ENCODE data around the gene MYO1E.
"Not testable (repeated sequence)": the region's sequence is repeated elsewhere in the genome, so short reads cannot be mapped to it uniquely, and the experiment has no call there.

The MYO1E gene

DNA sequence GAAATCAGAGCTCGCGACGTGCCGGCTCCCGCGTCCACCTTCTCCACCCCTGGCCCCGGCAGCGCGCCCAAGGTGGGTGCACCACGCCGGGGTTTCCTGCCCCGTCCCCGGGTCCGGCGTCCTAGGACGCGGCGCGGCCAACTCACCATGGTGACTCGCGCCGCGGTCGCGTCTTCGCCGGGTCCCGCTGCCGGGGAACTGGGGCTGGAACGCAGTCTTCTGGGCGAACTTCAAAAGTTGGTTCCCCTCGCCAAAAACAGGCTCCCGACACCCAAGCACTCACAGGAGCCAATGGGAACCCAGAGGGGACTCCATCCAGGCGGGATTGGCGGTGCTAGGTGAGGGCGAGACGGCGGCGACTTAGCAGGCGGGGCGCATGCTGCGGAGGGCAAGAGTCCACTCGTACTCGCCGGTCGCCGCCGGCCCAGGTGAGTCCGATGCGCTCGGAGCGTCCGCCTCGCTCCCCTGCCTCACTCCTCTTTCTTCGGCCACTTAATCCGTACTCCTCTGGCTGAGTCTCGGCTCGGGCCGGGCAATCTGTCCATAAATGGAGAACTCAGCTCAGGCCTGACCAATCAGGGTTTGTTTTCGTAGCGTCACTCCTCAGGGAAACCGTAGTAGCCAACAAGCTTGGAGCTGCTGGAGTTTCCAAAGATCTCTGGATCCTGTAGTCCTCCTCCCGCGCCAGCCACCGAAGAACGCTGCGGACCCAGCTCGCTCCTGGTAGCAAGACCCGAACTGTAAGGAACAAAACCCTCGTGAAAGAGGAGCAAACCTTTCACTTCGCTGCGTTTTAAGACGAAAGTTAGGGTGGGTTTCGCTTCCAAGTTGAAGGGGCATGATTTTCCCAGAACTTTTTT, at the start of gene MYO1E:
Gene MYO1E (minus strand): TSS at position 520 of the 860 bp plus-strand sequence. CDS start 371 bp downstream, at position 149.
- peak; percentile 46 for DNase-seq

DNA sequence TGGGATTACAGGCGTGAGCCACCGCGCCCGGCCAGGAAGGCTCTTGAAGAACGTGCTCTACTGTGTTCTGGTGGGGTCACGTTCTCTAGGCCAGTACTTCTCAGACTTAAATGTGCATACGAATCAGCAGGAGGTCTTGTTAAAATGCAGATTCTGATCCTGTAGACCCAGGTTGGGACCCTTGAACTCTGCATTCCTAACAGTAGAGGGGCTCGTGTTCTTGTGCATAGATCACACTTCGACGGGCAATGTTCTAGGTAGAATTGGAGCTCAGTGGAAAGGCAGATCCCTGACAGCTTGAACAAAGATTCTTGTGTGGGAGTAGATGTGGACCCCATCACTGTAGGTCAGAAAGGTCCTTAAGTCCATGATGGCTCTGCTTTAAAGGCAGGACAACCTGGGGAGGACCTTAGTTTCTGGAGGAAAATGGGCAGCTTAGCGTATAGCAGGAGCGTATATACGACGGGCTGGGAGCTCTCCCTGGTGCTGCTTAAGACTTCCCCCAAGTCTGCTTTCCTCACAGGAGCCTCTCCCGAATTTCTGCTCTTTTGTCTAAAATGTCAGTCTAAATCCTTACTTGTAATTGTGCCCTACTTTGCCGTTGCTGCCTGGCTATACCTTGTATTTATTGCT, 48.4 kb upstream of the MYO1E start:
- DNase-seq: no peak

DNA sequence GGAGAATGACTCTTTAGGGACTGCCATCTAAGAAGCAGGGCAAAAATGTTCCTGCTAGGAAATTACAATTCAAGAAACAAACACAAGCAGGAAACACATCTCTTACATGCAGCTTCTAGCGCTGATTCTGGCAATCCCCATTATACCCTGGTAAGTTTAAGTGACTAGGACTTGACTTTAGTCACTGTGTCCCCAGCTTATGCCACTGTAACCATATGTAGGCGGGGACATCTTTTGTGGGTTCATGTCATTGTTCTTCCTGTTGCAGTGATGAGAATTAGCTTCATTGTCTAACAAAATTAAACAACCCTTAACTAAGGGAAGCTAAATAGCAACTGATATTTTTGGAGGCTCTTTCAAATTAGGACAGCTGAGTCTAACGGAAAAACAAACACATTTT, 47.4 kb upstream of the MYO1E start:
- no peak for DNase-seq

DNA sequence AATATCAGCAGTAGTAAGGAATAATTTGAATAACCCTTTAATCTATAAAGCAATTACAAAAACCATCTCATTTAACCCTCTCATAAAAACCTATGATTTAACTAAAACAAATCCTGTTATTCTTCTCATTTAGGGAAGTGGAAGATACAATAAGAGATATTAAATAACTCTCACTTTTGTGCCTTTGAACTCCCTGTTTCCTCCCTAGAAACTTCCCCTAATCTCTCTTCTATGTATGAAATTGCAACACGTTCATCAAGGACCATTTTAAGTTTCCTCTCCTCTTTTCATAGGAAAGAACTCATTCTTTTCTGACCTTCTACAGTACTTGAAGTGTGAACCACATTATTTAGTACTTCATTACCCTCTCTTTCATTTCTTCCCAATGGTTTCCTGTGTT, 46.5 kb upstream of the MYO1E start:
- no peak for DNase-seq

DNA sequence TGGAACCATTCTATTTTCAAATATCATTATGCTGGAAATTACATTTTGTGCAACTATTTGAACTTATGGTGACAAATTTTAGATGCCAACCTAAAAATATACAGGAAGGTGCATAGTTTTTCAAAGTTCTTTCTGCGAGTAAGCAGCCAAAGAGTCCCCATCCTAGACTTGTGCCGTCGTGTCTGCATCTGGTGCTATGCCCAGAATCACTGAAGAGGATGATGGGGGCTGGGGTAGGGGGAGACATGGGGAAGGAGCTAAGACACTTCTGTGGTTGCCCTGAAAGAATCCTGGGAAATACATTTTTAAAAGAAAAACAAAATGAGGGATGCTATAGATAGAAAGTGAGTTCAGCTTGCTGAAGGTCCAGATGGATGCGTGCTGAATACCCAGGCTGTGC, 44.1 kb upstream of the MYO1E start:
- no peak for DNase-seq

DNA sequence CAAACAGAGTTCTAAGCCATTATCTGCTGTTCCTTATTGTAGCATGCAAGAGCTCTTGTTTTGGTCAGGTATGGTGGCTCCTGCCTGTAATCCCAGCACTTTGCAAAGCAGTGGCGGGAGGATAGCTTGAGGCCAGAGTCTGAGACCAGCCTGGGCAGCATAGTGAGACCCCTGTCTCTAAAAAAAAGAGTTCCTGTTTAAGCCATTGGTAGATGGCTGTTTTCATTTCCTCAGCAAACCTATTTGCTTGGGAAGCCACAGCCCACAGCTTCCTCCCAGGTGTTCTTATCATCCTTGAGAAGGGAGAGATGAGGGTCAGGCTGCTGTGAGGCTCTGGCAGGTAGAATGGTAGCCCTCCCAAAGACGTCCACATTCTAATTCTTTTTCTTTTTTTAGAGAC, 40.9 kb upstream of the MYO1E start:
- no peak for DNase-seq

DNA sequence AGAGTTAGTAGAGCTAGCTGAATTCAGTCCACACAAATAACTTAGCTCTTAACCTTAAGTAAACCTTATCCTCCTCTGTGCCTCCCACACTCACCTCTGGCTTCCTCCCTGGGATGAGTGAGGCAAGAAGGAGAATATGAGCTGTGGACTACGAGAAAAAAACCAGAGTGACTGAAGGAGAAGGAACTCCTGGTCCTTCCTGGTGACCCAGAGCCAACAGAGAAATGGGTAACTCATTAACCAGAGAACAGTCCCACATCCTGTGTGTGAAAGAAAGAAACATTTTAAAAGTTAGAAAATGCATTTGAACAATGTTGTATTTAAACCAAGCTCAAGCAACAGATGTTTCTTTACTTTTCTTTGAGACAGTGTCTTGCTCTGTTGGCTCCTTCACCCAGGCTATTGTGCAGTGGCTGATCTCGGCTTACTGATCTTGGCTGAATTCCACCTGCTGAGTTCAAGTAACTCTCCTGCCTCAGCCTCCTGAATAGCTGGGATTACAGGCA, 37.8 kb upstream of the MYO1E start:
- no peak for DNase-seq

DNA sequence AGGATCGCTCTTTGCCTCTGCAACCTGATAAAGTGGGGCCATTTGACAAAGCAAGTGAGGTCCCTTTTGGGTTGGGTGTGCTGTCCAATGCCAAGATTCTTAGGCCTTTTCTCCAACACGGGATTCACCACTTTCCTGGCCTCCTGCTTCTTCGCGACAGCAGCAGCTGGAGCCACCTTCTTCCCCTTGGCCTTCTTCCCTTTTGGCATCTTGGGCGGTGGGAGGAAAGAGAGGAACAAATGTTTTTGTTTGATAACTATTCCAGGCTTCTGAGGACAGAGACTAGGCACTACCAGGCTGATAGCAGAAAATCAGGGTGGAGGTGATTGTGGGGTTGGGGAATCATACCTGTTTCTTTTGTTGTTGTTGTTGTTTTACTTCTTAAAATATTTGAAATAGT, 35.3 kb upstream of the MYO1E start:
- no peak for DNase-seq

DNA sequence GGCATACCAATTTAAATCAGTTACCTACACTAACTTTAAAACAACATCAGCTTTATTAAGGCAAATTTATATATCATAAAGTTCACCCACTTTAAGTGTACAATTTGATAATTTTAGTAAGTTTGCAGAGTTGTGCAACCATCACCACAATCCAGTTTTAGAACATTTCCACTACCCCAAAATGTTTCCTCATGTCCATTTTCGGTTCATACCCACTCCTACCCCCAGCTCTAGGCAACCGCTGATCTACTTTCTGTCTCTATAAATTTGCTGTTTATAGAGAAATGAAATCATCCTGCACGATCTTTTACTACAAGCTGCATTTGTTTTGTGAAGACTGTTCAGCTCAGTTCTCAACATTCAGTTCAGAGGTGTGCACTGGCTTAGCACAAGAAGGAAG, 33.8 kb upstream of the MYO1E start:
- no peak for DNase-seq

DNA sequence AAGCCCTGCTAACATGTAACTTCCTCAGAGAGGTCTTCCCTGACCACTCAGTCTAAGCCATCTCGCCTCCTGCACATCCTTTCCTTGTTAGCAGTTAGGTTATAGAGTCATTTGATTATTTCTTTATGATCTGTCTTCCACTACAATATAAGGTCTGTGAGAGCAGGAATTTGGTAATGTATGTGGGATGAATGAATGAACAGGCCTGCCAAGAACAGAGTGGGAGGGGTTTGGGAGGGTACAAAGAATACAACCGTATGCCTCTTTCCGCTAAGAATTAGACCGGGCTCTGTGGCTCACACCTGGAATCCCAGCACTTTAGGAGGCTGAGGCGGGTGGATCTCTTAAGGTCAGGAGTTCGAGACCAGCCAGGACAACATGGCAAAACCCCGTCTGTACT, 32.4 kb upstream of the MYO1E start:
- DNase-seq: no peak

DNA sequence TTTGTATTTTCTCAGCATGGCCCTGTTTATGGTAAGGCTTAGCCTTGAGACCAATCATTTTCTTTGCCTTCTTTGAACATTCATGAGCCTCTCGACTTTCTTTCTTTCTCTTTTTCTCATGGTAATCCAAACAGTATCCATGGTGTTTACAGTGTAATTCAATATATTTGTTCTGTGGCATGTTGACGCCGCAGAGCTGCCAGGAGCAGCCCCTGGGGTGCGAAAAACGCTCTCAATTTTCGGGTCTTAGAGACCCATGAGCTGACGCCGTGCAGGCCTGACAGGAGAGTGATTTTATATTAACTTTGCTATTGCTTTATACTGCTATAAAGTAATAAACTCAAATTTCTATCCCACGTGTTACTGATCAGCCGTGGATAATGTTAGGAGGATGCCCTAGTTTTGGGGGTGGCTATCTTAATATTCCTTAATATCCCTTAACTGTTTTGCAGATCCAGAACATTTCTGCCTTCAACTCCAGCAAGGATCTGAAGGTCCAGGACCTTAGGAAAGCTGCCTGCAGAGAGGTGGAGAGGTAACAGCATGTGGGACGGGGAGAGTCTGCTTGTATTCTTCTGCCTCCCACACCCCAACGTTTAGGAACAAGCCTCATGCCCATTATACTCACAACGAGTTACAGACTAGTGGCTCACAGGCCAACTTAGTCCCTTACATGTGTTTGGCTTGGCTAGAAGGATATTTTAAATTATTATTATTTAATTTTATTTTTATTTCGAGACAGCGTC, 29.3 kb upstream of the MYO1E start:
- DNase-seq: no peak

DNA sequence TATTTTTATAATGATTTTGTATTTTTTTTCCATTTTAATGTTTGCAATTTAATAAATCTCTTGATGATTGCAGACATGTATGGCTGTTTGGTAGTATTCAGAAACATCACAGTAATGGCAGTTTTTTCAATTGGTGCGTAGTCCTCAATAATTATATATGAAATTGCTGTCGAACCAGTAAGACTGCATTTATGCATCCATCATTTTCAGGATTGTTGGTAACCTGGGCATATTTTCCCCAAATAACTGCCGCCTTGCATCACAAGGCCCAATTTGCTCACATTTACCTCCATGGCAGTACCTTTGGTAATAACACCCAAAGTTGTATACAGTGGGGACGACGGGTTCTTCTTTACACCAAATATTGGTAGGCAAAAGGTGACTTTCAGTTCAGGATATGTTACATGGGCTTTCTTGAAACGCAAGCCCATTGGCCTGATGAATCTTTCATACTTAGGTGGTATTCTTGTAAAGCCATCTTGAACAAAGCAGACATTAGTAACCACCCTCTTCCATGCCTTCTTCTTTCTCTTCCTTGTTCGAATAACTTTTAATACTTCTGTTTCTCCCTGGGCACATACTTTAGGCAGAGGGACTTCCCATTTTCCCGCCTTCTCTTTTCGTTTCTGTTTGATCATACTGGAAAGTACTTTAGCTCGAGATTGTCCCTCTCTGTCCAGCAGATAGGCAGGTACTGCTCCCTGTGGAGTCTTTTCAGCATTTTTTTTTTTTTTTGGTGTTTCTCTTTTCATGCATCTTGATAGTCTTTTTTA, 28.6 kb upstream of the MYO1E start:
- DNase-seq: not testable (repeated sequence)

DNA sequence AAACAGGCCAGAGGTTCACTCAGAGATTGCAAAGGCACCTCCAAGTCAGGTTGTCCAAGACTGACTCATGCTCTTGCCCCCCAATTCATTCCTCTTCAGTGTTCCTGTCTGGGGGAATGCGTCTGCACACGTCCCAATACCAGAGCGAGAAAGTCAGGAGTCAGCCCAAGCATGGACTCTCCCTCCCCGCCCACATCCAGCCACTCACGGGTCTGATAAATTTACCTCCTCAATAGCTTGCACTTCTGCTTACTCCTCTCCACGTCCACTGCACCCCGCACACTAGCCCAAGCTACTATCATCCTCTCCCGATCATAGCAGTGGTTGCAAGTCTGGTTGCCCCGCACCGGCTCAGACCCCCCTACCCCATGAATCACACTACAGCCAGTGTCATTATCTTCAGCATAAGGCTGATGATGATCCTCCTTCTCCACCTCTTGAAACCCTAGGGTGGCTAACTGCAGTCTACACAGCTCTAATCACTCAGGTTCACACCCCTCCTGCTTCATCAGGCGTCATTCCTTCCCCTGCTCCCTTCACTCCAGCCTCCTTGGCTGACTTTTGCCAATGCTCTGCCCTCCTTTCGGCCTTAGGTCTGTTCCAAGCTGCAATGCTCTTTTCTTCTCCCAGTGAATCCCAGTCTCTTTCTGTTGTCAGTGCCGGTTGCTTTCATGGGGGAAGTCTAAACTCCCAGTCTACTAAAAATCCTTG, 27.6 kb upstream of the MYO1E start:
- no peak for DNase-seq

DNA sequence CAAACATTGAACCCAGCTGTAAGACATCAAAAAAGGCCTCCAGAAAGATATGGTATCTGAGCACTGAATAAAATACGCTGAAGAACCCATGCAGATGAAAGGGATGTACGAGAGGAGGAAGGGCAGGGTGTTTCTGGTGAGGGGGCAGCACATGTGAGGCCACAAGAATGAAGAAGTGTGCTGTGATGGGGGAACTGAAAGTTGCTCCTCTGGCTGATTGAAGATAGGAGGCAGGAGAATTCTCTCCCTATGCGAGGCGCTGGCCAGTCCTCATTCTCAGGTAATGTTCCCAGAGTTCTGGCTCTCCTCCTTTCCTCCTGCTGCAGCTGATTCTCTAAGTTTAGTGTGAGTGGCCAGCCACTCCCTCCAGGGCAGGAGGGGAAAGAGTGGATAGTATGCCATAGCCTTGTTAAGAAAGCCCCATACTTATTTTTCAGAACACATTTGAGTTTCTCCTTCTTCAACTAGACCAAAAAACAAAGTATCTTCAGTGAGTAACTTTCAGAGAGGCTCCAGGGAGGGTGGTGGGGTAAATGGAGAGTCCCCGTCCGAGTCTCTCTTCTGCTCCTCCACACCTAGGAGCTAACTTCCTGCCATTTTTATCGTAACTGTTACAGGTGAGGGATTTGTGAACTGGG, 26.9 kb upstream of the MYO1E start:
- no peak for DNase-seq

DNA sequence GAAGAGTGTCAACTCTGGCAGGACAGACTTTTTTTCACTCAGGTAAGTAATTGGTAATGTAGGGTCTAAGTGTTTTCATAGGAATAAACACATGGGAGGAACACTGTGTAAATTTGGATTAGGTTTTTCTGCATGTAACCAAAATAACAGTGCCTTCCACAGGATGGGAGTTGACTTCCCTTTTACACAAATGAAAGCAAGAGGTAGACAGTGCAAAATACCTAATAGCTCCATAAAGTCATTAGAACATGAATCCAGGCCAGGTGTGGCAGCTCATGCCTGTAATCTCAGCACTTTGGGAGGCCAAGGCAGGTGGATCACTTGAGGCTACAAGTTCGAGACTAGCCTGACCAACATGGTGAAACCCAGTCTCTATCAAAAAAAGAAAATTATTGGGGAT, 25.5 kb upstream of the MYO1E start:
- no peak for DNase-seq

DNA sequence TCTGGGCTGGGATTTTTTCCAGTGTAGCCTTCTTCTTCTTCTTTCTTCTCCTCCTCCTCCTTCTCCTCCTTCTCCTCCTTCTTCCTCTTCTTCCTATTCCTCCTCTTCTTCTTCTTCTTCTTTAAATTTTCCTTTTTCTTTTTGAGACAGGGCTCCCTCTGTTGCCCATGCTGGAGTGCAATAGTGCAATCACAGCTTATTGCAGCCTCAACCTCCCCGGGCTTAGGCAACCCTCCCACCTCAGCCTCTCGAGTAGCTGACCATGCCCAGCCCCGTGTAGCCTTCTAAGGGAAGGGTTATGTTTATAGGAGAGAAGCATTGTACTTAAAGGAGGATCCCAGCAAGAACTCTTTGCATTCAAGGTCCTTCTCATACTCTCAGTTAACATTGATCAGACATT, 24.0 kb upstream of the MYO1E start:
- no peak for DNase-seq

DNA sequence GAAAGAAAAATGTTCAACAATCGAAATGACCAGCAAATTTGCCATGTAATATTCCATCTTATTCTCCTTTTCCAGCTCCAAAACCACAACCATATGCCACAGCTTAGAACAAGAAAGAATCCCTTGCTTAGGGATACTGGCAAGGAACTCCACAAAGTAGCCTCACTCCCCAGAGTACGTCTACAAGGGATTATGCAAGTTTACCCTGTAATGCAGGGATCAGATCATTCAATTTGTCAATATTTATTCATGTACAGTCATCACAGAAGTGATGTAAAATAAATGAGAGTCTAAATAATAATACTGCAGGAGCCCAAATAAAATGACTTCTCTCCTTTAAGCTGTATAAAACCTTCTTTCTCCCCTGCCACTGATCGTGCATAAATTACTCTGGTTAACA, 23.5 kb upstream of the MYO1E start:
- no peak for DNase-seq

DNA sequence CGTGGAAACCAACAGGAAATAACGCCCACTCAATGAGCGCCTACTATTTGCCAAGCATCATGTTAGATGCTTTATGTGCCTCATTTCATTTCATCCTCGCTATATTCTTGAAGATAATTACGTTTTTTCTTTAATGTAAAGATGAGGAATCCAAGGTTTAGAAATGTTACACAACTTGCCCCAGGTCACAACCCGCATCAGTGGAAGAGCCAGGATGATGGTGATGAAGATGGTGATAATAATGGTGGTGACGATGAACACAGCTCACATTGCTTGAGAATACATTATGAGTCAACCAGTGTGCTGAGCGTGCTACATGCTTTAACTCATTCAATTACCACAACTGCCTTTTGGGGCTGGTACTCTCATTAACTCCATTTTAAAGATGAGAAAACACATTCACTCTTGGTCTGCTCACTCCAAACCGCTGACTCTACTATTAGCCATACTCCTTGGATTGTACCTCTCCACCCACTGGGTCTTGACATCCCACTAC, 21.5 kb upstream of the MYO1E start:
- DNase-seq: no peak

DNA sequence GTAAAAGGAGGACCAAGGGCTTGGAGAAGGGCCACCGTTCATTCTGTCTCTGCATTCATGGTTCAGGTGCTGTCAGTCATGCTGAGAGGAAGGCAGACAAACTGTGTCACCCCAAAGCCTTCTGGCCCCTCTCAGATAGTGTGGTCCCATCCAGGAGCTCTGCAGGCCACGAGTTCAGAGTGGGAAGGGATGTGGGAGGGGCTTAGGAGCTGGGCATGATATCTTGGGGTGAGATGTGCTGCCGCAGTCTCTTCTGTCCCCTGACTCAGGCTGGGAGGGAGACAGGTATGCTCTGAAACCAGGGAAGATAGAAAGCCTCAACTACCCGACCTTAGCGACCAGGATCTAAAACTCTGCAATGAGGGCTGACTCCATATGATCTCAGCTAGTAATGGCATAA, 19.6 kb upstream of the MYO1E start:
- DNase-seq: no peak

DNA sequence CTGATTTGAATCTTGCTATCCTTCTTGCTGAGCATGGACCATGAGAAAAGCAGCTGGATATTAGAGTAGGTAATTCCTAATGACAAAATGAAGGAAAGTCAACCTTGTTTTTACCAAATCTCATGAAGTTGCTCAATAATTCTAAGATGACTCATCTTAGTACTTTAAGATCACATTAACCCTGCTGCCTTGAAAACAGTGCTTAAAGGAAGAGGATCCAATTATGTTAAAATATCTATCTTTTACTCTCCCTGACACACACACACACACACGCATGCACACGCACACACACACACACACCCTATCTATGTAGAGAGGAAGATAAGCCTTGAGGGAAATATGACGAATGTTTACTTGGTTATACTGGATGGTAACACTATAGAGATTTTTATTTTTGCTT, 16.0 kb upstream of the MYO1E start:
- no peak for DNase-seq

DNA sequence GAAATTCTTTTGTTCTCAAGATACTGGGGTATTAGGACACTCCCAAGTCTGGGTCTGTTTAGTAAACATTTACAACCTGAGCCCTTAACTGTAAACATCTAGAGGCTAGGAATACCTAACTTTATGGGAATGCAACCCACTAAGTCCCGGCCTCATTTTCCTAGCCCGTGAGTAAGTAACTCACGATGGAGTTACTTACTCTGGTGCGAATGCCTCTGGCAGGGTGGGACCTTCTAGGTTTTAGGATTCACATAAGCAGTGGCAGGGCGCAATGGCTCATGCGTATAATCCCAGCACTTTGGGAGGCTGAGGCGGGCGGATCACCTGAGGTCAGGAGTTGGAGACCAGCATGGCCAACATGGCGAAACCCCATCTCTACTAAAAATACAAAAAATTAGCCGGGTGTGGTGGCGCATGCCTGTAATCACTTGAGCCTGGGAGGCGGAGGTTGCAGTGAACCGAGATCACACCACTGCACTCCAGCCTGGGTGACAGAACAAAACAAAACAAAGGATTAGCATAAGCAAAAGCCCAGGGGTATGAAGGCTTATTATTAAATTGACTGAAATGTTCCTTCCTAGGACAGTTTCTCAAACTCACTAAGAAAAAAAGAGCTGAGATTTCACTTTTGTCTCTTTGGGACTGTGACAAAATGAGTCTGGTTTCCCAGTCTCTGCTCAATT, 14.7 kb upstream of the MYO1E start:
- DNase-seq: not testable (repeated sequence)
